ENCODE results near the gene RBM26.

DNA sequence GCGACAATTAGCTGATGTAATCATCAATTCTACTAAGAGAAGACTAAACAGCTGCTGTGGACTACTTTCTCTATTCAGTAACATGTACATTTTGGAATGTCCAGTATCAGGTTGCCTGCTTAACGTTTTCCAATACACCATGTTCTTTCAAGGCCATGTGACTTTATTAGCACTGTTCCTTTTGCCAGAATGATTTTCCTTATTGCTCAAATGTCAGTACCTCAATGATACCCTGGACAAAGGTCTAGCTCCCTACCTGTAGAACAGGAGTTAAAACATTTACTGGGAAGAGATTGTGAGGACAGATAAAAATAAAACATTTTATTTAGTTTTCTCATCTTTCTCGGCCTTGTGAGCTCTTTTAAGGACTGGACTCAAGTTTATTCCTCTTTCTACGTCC, 3.8 kb upstream of the RBM26 start:
- TF ChIP-seq, protein P1, sequence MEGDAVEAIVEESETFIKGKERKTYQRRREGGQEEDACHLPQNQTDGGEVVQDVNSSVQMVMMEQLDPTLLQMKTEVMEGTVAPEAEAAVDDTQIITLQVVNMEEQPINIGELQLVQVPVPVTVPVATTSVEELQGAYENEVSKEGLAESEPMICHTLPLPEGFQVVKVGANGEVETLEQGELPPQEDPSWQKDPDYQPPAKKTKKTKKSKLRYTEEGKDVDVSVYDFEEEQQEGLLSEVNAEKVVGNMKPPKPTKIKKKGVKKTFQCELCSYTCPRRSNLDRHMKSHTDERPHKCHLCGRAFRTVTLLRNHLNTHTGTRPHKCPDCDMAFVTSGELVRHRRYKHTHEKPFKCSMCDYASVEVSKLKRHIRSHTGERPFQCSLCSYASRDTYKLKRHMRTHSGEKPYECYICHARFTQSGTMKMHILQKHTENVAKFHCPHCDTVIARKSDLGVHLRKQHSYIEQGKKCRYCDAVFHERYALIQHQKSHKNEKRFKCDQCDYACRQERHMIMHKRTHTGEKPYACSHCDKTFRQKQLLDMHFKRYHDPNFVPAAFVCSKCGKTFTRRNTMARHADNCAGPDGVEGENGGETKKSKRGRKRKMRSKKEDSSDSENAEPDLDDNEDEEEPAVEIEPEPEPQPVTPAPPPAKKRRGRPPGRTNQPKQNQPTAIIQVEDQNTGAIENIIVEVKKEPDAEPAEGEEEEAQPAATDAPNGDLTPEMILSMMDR (conservative IDR thresholded peaks at IDR 0.05; ENCODE audit: low read depth in 2 of 2), result no peak
- no peak for TF ChIP-seq EZH2 (IDR thresholded peaks at IDR 0.05; ENCODE audit: low read depth, unreplicated experiment)

Data from GM23338 (cell line).